BLaER1 (cell line): Measurements from ENCODE around the gene ZFAND3.
"Not testable (repeated sequence)": the region's sequence is repeated elsewhere in the genome, so short reads cannot be mapped to it uniquely, and the experiment has no call there.

Experiments used
- H3K27ac ChIP-seq: shearing (Covaris generic); formaldehyde crosslinking; 2 replicates; pipeline ENCODE4 v1.8.1; 2022
- H3K27me3 ChIP-seq: shearing (Covaris generic); formaldehyde crosslinking; 2 replicates; pipeline ENCODE4 v1.8.1; 2022
- H3K36me3 ChIP-seq: shearing (Covaris generic); formaldehyde crosslinking; 2 replicates; pipeline ENCODE4 v1.8.1; 2022
- H3K4me1 ChIP-seq: shearing (Covaris generic); formaldehyde crosslinking; 2 replicates; pipeline ENCODE4 v1.8.1; 2022
- H3K4me2 ChIP-seq: shearing (Covaris generic); formaldehyde crosslinking; 2 replicates; pipeline ENCODE4 v1.8.1; 2022
- H3K4me3 ChIP-seq: shearing (Covaris generic); formaldehyde crosslinking; 2 replicates; pipeline ENCODE4 v1.8.1; 2022
- H3K9ac ChIP-seq: shearing (Covaris generic); formaldehyde crosslinking; 2 replicates; pipeline ENCODE4 v1.8.1; 2022
- H3K9me3 ChIP-seq: shearing (Covaris generic); formaldehyde crosslinking; 2 replicates; pipeline ENCODE4 v1.8.1; 2022
- H4K20me1 ChIP-seq: shearing (Covaris generic); formaldehyde crosslinking; 2 replicates; pipeline ENCODE4 v1.8.1; 2022
- Cebpa-rat ChIP-seq: shearing (Covaris generic); IDR thresholded peaks from 2 replicates; pipeline ENCODE4 v1.8.1; 2022

ZFAND3 gene

GRCh38 chr6:37882724-37883413, 63.3 kb downstream of the ZFAND3 start:
- peaks cover 98% of the 10 kb centered on the region for H4K20me1 ChIP-seq

GRCh38 chr6:37884548-37884947, 65.0 kb downstream of the ZFAND3 start:
- no peak overlapping the region for H3K27ac ChIP-seq
- H3K4me2 ChIP-seq = no peak overlapping the region
- no peak for TF ChIP-seq Cebpa-rat
- peaks cover 12% of the 10 kb centered on the region for H3K4me1 ChIP-seq
- H3K36me3 ChIP-seq = peaks cover 6% of the 10 kb centered on the region; the same call in 1 of the 2 replicates
- H4K20me1 ChIP-seq = peaks cover 98% of the 10 kb centered on the region
- no peak overlapping the region for H3K9ac ChIP-seq
- no peaks in the 10 kb centered on the region for H3K9me3 ChIP-seq
- no peak overlapping the region for H3K4me3 ChIP-seq
- no peaks in the 10 kb centered on the region for H3K27me3 ChIP-seq

More at GRCh38 chr6:37882724-37883413, 63.3 kb downstream of the ZFAND3 start:
- Histone ChIP-seq H3K9ac (no peak overlapping the region), H3K4me2 (no peak overlapping the region), H3K27ac (no peak overlapping the region), H3K4me1 (peaks cover 12% of the 10 kb centered on the region), H3K36me3 (peaks cover 6% of the 10 kb centered on the region; the same call in 1 of the 2 replicates), H3K9me3 (no peaks in the 10 kb centered on the region), H3K27me3 (no peaks in the 10 kb centered on the region), H3K4me3 (no peak overlapping the region)
- TF ChIP-seq Cebpa-rat = no peak

GRCh38 chr6:37889051-37889450, 69.5 kb downstream of the ZFAND3 start:
- Histone ChIP-seq H3K4me2 (no peak overlapping the region), H3K27me3 (no peaks in the 10 kb centered on the region), H3K9me3 (peaks cover 7% of the 10 kb centered on the region), H3K9ac (no peak overlapping the region), H3K4me1 (no peaks in the 10 kb centered on the region), H3K27ac (no peak overlapping the region), H3K4me3 (no peak overlapping the region), H3K36me3 (peaks cover 7% of the 10 kb centered on the region), H4K20me1 (peaks cover 96% of the 10 kb centered on the region)
- TF ChIP-seq Cebpa-rat = no peak

DNA sequence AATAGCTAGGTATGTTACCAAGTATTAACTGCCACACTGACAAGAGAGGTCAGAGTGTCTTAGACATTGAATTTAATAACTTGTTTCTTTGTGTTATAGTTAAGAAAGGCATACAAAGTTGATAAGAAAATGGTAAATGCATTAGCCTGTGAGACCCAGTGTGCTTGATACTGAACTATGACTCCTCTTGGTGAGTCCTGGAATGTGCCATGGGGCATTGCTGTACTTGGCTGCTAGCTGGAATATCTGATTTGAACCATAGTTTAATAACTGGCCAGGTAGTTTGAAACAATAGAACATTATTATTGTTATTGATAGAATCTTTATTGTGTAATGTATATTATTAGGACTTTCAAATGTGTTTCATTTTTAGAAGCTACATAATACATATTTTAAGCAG, 70.0 kb downstream of the ZFAND3 start:
- TF ChIP-seq Cebpa-rat = no peak
- Histone ChIP-seq H4K20me1 (peaks cover 96% of the 10 kb centered on the region), H3K4me2 (no peak overlapping the region), H3K27ac (no peak overlapping the region), H3K4me3 (no peak overlapping the region), H3K36me3 (peaks cover 12% of the 10 kb centered on the region), H3K9me3 (peaks cover 11% of the 10 kb centered on the region), H3K4me1 (no peaks in the 10 kb centered on the region), H3K27me3 (no peaks in the 10 kb centered on the region), H3K9ac (no peak overlapping the region)

DNA sequence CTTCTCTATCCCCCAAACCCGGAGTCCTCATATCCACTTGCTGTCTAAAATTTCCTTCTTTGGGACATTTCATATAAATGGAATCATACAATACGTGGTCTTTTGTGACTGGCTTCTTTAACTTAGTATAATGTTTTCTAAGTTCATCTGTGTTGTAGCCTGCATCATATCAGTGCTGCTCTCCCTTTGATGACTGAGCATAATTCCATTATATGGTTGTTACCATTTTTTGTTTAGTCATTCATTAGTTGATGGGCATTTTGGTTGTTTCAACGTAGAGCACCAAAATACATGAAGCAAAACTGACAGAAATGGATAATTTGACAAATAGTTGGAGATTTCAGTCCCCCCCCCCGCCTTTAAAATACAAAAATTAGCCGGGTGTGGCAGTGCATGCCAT, 71.5 kb downstream of the ZFAND3 start:
- Histone ChIP-seq H3K4me3 (no peak overlapping the region), H3K4me2 (no peak overlapping the region), H3K36me3 (peaks cover 13% of the 10 kb centered on the region), H3K27me3 (no peaks in the 10 kb centered on the region), H3K9ac (no peak overlapping the region), H4K20me1 (peaks cover 96% of the 10 kb centered on the region), H3K9me3 (peaks cover 14% of the 10 kb centered on the region), H3K27ac (no peak overlapping the region), H3K4me1 (no peaks in the 10 kb centered on the region)
- no peak for TF ChIP-seq Cebpa-rat

GRCh38 chr6:37893257-37893656, 73.7 kb downstream of the ZFAND3 start:
- Histone ChIP-seq H3K9ac (no peak overlapping the region), H3K36me3 (peaks cover 13% of the 10 kb centered on the region), H3K27ac (no peak overlapping the region), H3K4me1 (no peaks in the 10 kb centered on the region), H3K4me3 (no peak overlapping the region), H4K20me1 (peaks cover 94% of the 10 kb centered on the region), H3K4me2 (no peak overlapping the region), H3K27me3 (no peaks in the 10 kb centered on the region), H3K9me3 (peaks cover 19% of the 10 kb centered on the region)
- TF ChIP-seq Cebpa-rat = no peak

DNA sequence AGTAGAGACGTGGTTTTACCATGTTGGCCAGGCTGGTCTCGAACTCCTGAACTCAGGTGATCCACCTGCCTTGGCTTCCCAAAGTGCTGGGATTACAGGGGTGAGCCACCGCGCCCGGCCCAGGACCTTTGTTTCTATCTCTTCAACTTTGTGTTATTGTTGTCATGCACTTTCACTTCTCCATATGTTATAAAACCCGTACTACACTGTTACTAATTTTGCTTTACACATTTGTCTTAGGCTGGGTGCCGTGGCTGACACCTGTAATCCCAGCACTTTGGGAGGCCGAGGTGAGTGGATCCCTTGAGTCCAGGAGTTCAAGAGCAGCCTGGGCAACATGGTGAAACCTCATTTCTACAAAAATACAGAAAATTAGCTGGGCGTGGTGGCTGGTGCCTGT, 74.2 kb downstream of the ZFAND3 start:
- not testable (repeated sequence) for H3K9ac ChIP-seq, H3K4me3 ChIP-seq, H3K27ac ChIP-seq, H3K4me2 ChIP-seq, H3K27me3 ChIP-seq, H3K4me1 ChIP-seq
- Histone ChIP-seq H3K36me3 (peaks cover 13% of the 10 kb centered on the region), H4K20me1 (peaks cover 93% of the 10 kb centered on the region), H3K9me3 (peaks cover 20% of the 10 kb centered on the region)

DNA sequence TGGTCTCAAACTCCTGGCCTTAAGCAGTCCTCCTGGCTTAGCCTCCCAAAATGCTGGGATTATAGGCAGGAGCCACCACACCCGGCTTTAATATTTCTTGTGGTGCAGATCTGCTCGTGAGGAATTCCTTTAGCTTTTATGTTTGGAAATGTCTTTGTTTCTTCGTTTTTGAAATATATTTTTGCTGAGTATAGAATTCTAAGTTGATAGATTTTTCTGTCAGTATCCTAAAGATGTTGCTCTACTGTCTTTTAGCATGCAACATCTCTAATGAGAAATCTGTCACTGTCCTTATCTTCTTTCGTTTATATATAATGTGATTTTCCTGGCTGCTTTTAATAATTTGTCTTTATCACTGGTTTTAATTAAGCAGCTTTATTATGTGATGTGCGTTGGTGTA, 75.1 kb downstream of the ZFAND3 start:
- H3K9me3 ChIP-seq = peaks cover 23% of the 10 kb centered on the region
- H3K4me2 ChIP-seq = no peak overlapping the region
- no peak for TF ChIP-seq Cebpa-rat
- no peak overlapping the region for H3K9ac ChIP-seq
- no peak overlapping the region for H3K27ac ChIP-seq
- H3K36me3 ChIP-seq = peaks cover 13% of the 10 kb centered on the region
- peaks cover 93% of the 10 kb centered on the region for H4K20me1 ChIP-seq
- no peaks in the 10 kb centered on the region for H3K27me3 ChIP-seq
- no peaks in the 10 kb centered on the region for H3K4me1 ChIP-seq
- no peak overlapping the region for H3K4me3 ChIP-seq

DNA sequence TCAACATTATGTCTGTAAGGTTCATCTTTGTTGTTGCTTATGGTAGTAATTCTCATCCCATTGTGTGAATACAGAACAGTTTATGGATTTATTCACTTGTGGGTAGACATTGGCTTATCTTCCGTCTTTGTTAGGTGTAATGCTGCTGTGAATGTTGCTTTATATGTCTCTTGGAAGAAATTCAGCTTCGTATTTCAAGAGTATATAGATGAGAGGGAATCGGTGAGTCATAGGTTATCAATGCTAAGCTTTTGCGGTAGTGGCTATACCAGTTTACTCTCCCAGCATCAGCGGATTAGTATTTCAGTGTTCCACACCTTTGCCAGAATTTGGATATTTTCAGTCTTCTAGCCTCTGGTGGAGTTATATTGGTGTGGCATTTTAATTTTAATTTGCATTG, 77.8 kb downstream of the ZFAND3 start:
- Histone ChIP-seq H3K27me3 (no peaks in the 10 kb centered on the region), H3K4me3 (no peak overlapping the region), H3K36me3 (peaks cover 13% of the 10 kb centered on the region), H3K9me3 (peaks cover 23% of the 10 kb centered on the region), H3K4me2 (no peak overlapping the region), H4K20me1 (peaks cover 94% of the 10 kb centered on the region), H3K4me1 (no peaks in the 10 kb centered on the region), H3K27ac (no peak overlapping the region), H3K9ac (no peak overlapping the region)
- TF ChIP-seq Cebpa-rat = no peak

GRCh38 chr6:37897818-37898515, 78.4 kb downstream of the ZFAND3 start:
- Histone ChIP-seq H3K27ac (no peak overlapping the region), H4K20me1 (peaks cover 94% of the 10 kb centered on the region), H3K4me1 (no peaks in the 10 kb centered on the region), H3K4me3 (no peak overlapping the region), H3K27me3 (no peaks in the 10 kb centered on the region), H3K9me3 (peaks cover 23% of the 10 kb centered on the region), H3K36me3 (peaks cover 13% of the 10 kb centered on the region), H3K4me2 (no peak overlapping the region), H3K9ac (no peak overlapping the region)
- TF ChIP-seq Cebpa-rat = no peak
